IPS DF 4.7 (cell line): Measurements from ENCODE around the gene NCS1.

Experiments
- DNase-seq: peaks from one replicate; pipeline ENCODE4 v3.0.0-alpha.2; 2013; ENCODE audit warnings: low spot score; ENCODE audit errors: extremely low read depth

The NCS1 gene

DNA sequence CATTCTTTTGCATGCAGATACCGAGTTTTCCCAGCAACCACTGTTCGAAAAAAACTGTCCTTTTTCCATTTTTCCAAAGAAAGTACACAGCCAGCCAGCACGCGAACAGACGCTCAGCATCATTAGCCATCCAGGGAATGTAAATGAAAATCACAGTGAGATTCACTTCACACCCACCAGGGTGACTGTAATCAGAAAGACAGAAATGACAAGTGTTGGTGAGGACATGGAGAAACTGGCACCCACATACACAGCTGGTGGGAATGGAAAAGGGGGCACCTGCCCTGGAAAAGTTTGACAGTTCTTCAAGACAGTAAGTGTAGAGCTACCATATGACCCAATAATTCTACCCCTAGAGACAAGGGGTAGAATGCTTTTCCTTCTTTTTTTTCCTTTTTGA, 25.0 kb upstream of the NCS1 start:
- no peak for DNase-seq

- DNase-seq: no peak
Observed at GRCh38 chr9:130147910-130148309, 24.3 kb upstream of the NCS1 start.

DNA sequence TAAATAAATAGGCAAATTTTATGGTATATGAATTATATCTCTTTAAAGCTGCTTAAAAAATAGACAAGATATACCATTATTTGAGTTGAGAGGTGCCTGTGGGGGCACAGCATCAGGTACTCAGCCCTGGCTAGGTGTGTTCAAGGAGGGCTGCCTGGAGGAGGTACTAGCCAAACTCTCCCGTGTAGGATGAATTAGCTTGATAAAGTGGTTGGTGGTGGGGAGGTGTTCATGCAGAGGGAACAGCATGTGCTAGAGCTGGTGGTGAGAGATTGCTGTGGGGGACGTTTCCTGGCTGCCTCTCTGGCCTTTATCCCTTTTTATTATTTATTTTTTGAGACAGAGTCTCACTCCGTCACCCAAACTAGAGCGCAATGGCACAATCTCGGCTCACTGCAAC, 23.2 kb upstream of the NCS1 start:
- DNase-seq: no peak

DNA sequence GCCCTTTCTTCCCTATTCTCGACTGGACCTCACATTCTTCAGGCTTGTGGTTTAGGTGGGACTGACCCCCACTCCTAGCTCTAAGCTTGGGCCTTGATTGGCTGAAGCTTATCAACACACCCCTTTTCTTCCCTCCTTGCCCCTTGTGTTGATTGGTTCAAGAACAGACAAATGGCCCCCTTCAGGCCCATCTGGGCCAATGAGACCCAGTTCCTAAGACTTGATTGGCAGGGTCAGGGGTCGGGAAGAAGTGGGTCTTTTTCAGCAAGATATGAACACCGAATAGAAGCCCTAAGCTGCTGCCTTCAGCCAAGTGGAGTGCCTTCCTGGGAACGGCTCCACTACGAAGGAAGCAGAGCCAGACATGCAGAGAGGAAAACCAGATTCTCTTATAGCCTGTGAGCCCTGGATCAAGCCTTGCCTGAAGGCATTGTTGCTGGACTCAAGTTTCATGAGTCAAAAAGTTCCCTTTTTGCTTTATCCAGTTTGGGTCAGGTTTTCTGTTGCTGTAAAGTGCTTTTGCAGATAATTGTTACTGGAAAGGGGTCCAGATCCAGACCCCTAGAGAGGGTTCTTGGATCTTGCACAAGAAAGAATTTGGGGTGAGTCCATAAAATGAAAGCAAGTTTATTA, 22.4 kb upstream of the NCS1 start:
- no peak for DNase-seq

DNA sequence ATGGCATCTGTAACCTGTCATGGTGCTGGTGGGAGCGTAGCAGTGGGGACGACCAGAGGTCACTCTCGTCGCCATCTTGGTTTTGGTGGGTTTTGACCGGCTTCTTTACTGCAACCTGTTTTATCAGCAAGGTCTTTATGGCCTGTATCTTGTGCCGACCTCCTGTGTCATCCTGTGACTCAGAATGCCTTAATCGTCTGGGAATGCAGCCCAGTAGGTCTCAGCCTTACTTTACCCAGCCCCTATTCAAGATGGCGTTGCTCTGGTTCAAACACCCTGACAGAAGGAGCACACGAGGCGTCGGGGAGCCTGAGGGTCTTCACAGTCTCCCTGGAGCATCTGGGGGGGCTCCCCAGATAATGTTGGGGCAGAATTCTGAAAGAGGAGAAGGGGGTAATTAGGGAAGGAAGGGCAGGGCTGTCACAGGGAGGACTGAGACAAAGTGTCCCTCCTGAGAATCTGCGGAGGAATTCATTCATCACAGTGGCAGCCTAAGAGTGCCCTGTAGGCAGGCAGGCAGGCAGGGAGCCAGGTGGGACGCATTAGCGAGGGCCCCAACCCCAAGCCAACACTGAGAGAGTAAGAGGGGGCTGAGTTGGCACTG, 21.3 kb upstream of the NCS1 start:
- DNase-seq: no peak

- DNase-seq: no peak
Observed at GRCh38 chr9:130154816-130155215, 17.4 kb upstream of the NCS1 start.

GRCh38 chr9:130155647-130156046, 16.6 kb upstream of the NCS1 start:
- no peak for DNase-seq

DNA sequence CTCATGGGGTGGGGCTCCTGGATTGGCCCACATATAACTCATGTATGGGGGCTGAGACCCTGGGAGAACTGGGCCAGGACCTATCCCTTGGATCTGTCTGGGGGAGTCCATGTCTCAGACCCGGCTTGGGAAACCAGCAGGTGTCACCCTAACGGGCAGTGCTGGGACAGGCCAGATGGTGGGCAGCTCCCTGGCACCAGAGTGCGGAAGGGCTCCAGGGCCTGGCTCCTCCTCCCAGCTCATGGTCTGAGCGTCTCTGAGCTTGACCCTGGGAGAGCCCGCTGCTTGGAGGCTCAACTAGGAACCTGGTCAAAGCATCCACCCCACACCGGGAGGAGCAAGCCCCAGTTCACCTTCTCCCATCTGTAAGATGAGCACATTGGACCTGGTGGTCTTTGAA, 15.5 kb upstream of the NCS1 start:
- DNase-seq: no peak

DNA sequence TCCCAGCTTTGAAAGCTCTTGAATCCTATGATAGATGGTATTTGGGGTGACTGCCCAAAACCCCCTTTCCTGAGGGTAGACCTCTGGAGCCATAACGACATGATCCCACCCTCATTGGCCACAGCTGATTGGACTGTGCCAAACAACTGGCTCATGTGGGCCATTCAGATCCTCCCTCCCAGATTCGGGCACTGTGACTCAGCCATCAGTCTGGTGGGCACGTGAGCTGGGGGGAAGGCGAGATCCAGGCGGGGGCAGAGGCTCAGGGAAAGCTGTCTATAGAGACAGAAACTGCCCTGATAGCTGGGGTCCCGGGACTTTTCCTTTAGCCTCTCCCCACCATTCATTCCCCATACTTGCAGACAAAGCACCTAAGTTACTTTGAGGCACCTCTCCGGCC, 15.1 kb upstream of the NCS1 start:
- DNase-seq: no peak

DNA sequence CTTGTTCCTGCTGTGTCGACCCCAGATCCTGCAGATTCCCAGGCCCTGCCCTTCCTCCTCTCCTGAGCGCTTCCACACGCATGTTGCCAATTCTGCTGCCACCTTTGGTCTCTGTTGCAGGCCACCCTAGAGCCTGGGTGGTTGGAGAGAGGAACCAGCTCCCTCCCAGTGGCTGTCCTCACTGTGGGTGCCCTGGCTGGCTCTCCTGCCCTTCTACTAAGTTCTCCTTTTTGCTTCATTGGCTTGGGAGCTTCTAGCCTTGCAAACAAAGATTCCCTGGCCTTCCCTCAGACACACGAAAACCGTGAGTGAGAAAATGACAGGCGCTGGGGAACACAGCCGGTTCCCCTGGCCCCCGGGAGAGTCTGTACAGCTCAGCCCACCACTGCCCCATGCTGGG, 14.2 kb upstream of the NCS1 start:
- no peak for DNase-seq

DNA sequence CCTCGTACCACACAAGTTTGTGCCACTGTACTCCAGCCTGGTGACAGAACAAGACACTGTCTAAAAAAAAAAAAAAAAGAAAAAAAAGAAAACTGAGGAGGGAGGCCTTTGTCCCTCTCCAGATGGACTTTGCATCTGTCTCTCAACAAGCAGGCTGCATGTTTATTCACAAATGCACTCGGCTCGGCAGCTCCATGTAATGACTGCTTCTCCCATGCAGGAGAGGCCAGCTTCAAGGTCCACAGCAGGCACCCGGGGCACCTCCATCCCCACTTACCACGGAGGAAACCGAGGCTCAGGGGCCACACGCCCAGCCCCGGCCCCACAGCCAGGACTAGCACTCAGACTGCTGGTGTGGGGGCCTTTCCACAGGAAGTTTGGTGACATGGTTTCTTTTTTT, 13.1 kb upstream of the NCS1 start:
- no peak for DNase-seq

GRCh38 chr9:130159915-130160670, 12.1 kb upstream of the NCS1 start:
- DNase-seq: no peak

DNA sequence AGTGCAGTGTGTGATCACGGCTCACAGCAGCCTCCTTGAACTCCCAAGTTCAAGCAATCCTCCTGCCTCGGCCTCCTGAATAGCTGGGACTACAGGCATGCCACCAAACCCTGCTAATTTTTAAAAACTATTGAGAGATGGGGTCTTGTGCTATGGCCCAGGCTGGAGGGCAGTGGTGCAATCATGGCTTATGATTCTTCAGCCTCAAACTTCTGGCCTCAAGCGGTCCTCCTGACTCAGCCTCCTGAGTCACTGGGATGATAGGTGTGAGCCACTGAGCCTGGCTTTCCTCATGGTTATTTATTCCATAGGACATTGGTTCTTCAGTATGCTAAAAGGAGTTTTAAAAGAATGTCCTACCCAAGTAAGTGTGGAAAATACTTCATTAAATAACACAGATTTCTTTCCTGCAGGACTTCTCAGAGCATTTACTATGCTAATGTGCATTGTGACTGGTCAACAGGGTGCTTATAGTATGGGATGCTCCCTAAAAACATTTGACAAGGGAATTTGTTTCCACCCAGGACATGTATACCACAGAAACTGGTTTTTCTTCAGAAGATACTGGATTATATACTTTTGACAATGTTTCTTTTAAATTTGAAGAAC, 11.2 kb upstream of the NCS1 start:
- DNase-seq: no peak

GRCh38 chr9:130165579-130165978, 6.6 kb upstream of the NCS1 start:
- DNase-seq: no peak

DNA sequence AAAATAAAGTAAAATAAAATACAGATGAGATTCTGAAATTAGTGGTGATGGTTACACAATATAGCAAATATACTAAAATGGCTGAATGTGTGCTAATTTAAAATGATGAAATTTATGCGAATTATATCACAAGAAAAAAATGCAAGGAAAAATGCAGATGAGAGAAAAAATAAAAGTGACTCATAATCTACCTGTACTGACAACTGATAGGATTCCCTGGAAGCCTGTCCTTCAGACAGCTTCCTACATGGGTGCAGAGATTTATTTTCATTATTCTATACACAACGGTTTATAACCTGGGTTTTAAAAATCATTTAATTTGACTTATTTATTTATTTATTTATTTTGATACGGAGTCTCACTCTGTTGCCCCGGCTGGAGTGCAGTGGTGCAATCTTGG, 5.8 kb upstream of the NCS1 start:
- DNase-seq: no peak

DNA sequence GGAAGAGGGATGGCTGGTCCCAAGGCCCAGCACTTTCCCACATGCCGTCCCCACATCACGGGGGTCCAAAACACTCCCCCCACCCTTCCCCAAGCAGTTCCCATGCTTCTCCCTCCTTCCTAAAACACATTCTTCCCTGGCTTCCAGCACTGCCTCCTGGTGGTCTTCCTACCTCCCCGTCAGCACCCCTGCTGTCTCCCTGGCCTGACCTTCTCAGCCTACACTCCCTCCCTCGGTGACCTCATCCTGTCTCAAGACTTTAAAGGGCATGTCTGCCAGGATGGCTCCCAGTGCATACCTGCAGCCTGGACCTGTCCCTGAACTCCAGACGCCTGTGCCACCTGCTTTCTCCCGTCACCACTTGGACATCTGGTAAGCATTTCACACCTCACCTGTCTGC, 4.3 kb upstream of the NCS1 start:
- no peak for DNase-seq

DNA sequence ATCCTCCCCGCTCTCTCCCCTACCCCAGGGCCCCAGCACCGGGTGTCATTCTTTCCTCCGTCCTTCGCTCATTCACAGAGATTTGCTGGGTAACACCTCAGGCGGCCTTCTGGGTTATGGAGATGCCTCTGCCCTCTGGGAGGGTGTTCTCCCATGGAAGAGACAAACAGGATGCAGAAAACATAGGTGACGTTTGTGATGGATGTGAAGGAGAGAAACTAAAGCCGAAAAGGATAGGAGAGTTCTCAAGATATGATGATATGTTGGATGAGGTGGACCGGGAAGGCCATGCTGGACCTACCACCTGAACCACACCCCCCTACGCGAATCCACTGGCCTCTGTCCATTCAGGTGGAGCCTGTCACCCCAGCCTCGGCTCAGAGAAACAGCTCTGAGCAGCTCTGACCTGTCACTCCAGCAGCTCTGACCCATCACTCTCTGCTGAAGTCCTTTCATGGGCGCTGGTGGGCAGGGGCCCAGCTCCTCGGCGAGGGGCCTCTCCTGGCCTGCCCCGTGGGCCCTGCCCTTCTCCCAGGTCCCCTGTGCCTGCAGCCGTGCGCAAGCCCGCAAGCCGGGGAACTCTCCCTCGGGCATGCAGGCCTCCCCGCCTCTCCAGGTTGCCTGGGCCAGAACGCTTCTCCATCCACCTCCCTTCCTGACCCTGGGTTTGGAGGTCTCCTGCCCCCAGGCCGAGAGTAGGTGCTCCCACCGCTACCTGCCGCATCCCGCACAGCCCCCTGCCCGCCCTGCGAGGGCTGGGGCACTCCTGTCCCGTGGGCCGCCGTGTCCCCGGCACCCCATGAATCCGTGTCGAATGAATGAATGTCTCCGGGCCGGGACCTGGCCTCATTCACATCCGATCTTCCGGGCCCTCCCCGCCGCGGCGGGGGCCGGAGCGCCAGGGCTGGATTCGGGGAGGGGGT, 717 bp upstream of the NCS1 start:
- DNase-seq: no peak

GRCh38 chr9:130172858-130173665, 858 bp downstream of the NCS1 start:
- DNase-seq: no peak

GRCh38 chr9:130173666-130173983, 1.4 kb downstream of the NCS1 start:
- no peak for DNase-seq

DNA sequence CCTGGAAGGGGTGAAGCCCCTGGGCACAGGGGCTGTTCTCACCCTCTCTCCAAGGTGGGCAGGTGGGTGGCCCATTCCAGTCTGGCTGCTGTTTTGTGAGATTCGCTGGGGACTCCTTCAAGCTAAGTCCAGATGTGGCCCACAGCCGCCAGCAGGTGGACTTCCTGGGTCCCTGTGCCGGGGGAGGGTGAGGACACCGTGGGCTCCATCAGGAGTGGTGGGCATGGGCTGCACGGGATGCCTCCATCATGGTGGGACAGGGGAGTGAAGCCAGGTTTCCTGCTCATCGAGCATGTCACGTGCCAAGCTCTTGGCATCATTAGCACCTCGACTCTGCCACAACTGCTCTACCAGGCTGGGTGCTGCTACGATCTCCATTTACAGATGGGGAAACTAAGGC, 1.8 kb downstream of the NCS1 start:
- DNase-seq: no peak

- DNase-seq: no peak
Observed at GRCh38 chr9:130174920-130175321, 2.7 kb downstream of the NCS1 start.
